Measurements from ENCODE around the gene DPP10.

GRCh38 chr2:114688241-114688640 lies 245.8 kb downstream of the DPP10 start:
- TF ChIP-seq, protein P1, sequence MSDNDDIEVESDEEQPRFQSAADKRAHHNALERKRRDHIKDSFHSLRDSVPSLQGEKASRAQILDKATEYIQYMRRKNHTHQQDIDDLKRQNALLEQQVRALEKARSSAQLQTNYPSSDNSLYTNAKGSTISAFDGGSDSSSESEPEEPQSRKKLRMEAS (IDR thresholded peaks at IDR 0.05; ENCODE audit: low read depth, low read length): no peak
- TF ChIP-seq CTCF (IDR thresholded peaks at IDR 0.05 in 2 of 3, conservative IDR thresholded peaks at IDR 0.05 in 1 of 3; ENCODE audit: control insufficient read depth in 2 of 3, extremely low read depth in 1 of 3, insufficient read depth in 1 of 3, low read depth in 3 of 3, low read length in 3 of 3) (no peak), HCFC1 (IDR thresholded peaks at IDR 0.05; ENCODE audit: low read length) (no peak), CREB1 (IDR thresholded peaks at IDR 0.05; ENCODE audit: low read depth) (no peak)

Measured in GM12878 (cell line).